HG03025 (cell line): ENCODE results near the gene DPYSL5.
"Not testable (repeated sequence)": the region's sequence is repeated elsewhere in the genome, so short reads cannot be mapped to it uniquely, and the experiment has no call there.

Experiments used
- ATAC-seq: cut with Tn5 transposase; IDR thresholded peaks from one replicate; pipeline ENCODE4 v1.9.1; 2021; ENCODE audit warnings: mild to moderate bottlenecking, moderate library complexity; ENCODE audit not compliant: unreplicated experiment, low FRiP score

Gene DPYSL5, protein sequence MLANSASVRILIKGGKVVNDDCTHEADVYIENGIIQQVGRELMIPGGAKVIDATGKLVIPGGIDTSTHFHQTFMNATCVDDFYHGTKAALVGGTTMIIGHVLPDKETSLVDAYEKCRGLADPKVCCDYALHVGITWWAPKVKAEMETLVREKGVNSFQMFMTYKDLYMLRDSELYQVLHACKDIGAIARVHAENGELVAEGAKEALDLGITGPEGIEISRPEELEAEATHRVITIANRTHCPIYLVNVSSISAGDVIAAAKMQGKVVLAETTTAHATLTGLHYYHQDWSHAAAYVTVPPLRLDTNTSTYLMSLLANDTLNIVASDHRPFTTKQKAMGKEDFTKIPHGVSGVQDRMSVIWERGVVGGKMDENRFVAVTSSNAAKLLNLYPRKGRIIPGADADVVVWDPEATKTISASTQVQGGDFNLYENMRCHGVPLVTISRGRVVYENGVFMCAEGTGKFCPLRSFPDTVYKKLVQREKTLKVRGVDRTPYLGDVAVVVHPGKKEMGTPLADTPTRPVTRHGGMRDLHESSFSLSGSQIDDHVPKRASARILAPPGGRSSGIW

DNA sequence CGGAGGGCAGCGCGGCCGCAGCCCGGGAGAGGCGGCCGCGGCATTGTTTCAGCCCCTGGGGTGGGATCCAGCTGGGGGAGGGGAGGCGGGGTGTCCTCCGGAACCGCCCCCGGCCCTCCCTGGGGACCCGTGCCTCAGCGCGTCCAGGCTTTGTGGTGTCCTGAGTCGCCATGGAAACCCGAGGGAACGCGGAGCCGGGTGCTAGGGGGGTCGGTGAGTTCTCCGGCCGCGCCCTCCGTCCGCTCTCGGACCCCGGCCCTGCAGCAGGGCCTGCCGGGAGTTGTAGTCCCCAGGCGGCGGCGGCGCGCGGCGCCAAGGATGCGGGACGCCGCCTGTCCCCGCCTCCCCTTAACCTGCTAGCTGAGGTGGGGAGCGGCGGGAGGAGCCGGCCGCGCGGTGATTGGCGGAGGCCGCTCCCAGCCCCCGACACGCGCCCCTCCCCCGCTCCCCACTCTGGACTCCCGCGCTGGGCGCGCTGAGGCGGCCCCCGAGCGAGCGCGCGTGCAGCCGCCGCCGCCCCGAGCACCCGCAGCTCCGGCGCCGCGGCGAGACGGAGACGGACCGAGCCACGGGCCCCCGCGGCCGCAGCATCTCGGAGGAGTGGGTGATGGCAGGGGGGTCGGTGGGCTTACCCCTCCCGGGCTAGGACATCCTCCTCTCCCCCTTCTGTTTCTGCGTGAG lies at the start of gene DPYSL5:
Gene DPYSL5, plus strand, starts transcription at position 478 of the 681 bp plus-strand sequence. CDS start 50,368 bp downstream, outside the sequence.
- no peak for ATAC-seq

DNA sequence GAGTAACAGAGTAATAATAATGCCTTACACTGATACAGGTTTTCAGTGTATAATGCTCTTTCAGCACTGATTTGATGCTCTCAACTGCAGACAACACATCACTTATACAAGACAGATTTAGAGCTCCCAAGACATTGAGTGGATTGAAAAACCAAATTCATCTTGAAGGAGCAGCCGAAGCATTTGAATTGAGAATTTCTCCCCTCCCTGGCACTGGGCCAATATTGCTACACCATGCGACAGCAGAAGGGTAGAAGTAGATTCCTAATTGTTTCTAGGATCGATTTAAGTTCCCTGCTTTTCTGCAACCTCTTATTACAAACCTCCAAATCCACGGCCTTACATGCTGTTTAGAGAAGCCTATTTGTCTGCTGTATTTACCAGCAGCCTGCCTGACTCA lies 46.6 kb upstream of the DPYSL5 start:
- no peak for ATAC-seq

DNA sequence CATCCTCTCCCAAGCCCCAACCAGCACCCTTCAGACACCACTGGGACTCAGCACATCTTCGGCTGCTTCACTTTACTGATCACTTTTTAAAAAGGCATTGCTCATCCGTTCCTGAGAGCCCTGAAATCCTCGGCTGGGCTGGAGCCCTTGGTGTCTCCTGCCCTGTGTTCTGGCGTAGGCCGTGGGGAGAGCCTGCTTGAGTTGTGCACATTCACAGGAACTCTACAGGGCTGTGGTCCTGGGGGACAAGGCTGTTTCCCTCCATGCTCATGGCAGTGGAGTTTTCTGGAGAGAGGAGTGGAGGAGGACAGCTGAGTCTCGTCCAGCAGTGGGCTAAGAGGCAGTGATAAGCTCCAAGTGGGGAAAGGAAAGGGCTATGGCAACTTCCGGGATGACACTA lies 46.1 kb upstream of the DPYSL5 start:
- ATAC-seq, result no peak

DNA sequence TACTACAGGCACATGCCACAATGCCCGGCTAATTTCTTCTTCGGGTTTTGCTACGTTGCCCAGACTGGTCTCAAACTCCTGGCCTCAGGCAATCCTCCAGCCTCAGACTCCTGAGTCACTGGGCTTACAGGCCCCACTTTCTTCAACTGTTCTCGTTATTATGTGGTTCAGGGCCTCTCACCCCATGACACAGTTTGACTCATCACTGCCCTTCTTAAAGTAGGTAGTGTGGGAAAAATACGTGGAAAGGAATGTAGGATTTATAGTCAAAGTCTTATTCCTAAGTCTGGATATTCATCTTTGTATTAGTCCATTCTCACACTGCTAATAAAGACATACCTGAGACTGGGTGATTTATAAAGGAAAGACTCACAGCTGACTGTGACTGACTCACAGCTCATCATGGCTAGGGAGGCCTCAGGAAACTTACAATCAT lies 42.7 kb upstream of the DPYSL5 start:
- no peak for ATAC-seq

DNA sequence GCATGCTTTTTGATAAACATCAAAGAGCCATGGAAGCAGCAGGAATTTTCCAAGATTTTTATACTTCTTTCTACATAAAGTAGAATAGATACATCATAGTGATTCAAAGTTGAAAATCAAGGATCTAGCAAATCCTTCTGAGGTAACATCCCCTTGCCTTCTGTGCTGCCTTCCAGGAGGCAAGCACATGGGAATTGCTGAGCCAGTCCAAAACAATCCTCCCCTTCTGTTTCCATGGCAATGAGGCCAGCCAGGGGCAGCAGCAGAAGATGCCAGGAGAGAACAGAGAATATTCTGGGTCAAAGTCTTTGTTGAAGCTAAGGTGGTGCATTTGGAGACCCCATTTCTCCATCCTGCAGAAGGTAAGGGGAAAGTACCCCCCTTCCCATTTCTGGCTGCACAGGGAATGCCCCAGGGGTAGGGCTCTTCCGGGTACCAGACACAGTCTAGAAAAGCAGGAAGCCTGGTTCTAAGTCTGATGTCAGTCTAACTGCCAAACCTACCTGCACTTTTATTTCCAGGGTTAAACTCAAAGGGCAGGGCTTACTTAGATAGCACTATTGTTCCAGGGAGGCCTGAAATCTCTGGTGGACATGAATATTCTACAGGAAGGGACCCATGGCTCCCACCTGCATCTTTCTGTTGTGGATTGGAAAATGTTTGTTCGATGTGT lies 40.0 kb upstream of the DPYSL5 start:
- ATAC-seq, result no peak

DNA sequence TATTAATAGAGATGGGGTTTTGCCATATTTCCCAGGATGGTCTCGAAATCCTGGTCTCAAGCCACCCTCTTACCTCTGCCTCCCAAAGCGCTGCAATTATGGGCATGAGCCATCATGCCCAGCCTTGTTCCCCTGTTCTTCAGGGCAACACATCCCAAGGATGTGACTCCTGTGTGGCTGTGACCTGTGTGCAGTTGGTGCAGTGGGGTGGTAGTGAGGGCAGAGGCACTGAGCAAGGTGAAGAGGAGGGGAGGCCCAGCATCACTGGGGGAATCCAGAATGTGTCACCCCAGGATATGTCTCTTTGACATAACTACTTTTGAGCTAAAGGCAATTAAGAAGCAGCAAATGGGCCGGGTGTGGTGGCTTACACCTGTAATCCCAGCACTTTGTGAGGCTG lies 38.7 kb upstream of the DPYSL5 start:
- no peak for ATAC-seq

DNA sequence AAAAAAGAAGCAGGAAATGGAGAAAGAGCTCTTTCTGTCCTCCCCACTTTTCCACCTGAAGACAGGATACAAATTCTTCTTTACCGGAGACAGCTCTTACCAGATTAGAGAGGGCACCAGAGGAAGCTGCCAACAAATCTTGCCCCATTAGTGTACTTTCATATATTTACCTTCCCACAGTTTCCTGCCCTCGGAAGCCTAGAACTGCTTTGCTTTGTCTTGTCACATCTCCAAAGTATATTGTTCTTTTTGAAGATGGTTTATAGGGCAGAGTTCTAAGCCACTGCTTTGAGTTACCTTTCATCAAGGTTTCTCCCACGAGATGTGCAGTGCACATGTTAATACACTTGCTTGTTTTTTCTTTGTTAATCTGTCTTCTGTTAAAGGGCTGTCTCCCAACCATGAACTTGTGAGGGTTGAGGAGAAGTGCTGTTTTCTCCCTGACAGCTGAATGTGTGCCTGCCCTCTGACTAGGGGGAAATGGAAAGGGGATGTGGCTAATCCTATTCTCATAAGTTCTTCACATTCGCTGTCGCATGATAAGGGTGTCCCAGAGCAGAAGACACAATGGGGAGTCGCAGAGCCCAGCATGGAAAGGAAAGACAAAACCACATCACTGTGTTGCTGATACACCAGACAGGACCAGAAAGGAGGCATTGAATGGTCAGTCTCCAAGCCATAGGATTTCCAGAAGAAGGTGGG lies 37.9 kb upstream of the DPYSL5 start:
- no peak for ATAC-seq

DNA sequence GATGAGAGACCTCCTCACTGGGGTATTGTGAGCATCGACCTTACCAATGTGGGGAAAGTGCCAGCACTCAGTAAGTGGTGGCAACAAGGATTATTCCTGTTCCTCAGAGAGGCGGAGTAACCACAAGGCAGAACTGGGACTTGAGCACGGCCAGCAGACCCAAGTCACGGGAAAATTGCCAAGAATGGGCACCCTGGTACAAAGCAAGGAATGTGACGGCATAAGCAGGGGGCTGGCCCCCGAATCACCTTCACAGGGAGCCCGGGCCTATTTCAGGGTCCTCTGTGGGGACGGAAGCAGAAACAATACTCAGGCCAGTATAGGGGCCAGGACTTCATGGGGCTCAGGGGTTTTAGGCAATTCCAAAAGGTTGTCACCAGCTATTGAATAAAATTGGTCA lies 36.7 kb upstream of the DPYSL5 start:
- no peak for ATAC-seq

DNA sequence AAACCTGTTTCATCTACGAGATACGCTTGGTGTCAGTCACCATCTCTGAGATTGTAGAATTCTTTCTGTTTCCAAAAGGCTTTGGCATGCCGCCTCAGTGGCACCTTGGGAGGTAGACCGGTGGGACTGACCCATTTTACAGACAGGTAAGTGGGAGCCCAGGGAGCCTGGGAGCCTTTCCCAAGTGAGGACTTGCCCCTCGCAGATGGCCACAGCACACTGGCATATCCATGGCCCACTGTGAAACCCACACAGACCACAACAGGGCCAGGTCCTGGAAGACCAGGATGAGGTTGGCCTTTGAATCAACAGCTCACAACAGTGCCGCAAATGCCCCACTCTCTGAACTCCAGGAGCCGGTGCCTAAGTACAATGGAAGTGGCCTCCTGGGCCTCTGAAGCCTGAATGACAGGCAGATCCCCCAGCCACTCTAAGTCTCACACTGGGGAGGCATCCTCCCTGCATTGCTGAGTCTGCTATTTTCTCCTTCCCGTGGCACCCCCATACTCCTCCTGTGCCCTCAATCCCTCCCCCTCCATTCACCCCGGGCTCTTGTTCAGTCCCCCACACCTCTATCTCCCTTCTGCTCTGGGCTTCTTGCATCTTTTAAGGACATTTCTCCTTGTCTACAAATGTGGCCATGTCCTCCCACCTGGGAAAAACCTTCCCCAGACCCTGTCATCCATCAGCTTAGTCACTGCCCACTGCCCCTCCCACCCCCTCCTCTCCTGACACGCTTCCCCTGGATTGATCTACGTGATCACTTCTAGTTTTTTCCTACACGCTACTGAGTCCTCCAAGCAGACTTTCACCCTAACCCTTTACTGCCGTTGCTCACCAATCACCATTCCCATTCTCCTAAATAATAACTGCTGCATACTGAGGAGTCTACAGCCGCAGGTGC lies 35.9 kb upstream of the DPYSL5 start:
- ATAC-seq, result no peak

DNA sequence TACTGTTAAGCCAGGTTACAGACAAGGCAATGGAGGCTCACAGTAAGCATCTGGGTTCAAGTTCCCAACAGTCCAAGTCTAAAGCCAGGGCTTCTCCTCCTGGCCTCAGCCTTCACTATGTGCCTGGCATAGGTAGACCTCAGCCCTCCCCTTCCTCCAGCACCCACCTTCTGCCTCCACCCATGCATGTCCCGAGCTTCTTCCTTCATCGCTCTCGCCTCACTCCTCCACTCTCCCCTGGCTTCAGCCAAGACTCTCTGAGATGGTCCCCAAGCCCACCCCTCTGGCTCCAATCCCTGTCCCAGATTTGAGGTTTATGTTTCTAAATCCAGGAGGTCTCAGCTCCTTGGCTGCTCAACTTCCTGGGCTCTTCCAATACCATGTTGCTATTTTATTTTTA lies 35.2 kb upstream of the DPYSL5 start:
- ATAC-seq, result no peak

DNA sequence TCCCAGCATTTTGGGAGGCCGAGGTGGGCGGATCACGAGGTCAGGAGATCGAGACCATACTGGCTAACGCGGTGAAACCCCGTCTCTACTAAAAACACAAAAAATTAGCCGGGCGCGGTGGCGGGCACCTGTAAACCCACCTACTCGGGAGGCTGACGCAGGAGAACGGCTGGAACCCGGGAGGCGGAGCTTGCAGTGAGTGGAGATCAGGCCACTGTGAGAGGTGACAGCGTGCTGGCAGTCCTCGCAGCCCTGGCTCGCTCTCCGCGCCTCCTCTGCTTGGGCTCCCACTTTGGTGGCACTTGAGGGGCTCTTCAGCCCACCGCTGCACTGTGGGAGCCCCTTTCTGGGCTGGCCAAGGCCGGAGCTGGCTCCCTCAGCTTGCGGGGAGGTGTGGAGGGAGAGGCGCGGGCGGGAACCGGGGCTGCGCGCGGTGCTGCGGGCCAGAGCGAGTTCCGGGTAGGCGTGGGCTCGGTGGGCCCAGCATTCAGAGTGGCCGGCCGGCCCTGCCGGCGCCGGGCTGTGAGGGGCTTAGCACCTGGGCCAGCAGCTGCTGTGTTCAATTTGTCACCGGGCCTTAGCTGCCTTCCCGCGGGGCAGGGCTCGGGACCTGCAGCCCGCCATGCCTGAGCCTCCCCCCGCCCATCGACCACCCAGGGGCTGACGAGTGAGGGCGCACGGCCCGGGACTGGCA lies 33.7 kb upstream of the DPYSL5 start:
- ATAC-seq, result not testable (repeated sequence)

DNA sequence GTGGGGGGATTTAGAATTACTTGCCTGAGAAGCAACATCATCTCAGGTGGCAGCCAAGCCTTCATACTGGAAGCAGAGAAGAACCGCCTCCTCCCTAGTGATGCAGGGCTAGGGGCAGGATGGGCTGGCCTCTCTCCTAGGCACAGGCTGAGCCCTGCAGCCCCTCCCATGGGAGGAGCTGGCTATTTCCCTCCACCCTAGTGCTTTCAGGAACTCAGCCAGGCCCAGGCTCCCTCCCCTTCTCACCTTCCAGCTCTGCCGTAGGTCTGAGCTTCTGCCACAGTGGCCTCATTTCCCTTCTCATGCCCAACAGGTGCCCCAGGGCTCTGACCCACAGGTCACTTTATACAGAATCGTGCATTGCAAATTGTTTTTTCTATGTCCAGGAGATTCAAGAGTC lies 31.0 kb upstream of the DPYSL5 start:
- no peak for ATAC-seq

DNA sequence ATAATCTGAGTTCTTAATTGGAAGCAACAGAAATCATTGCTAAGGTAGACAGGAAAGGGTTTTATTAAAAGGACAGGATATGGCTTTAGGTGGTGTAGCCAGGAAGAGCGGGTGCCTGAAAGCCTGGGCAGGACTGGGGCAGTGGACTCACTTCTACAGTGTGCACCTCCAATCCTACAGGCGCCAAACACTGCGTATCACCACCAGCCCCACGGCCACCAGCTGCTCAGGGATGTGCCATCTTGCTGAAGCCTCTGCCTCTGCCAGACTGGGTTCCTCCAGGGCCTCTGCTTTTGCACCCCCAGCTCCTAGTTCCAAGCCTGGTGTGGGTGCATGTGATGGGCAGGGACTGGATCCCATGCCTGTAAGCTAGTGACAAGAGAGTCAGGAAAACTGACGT lies 29.7 kb upstream of the DPYSL5 start:
- ATAC-seq, result no peak

DNA sequence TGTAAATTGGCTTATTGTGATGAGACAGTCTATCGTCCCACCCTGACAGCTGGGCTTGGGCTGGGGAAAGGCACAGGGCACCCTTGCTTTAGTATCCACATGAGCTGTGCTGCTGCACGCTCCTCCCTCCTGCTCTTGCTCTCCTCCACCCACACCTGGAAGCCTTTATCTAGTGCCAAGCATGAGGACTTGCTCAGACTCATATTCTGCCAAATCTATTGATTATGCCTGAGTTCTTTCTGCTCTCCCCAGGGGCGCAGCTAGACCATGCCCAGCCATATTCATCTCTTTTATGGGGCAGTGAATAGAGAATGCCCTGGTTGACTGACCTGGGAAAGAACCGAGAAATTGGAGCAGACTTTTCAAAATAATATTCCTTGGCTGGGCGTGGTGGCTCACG lies 29.0 kb upstream of the DPYSL5 start:
- ATAC-seq, result no peak

DNA sequence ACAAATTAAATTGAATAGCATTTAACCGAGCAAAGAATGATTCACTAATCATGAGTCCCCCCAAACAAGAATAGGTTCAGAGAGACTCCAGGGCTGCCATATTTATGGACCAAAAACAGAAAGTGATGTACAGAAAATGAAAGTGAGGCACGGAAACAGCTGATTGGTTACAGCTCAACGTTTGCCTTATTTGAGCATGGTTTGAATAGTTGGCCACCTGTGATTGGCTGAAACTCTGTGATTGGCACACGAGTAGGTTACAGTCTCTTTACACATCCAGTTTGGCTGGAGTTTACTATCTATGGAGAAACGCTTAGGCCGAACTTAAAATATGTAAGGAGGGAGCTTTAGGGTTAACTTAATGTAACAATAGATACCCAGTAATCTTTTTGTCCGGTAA lies 27.0 kb upstream of the DPYSL5 start:
- no peak for ATAC-seq

DNA sequence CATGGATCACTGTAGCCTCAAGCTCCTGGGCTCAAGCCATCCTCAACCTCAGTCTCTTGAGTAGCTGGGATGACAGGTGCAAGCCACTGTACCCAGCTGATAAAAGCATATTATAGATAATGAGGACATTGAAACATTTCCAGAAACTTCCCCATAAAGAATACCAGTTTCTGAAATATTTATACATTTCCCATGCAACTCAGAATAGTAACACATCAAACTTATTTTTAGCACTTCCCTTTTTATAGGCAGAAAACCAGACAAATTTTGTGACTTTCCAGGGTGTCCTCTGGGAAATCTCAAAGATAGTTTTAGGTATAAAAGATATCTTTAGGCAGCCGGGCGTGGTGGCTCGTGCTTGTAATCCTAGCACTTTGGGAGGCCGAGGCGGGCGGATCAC lies 25.1 kb upstream of the DPYSL5 start:
- no peak for ATAC-seq

DNA sequence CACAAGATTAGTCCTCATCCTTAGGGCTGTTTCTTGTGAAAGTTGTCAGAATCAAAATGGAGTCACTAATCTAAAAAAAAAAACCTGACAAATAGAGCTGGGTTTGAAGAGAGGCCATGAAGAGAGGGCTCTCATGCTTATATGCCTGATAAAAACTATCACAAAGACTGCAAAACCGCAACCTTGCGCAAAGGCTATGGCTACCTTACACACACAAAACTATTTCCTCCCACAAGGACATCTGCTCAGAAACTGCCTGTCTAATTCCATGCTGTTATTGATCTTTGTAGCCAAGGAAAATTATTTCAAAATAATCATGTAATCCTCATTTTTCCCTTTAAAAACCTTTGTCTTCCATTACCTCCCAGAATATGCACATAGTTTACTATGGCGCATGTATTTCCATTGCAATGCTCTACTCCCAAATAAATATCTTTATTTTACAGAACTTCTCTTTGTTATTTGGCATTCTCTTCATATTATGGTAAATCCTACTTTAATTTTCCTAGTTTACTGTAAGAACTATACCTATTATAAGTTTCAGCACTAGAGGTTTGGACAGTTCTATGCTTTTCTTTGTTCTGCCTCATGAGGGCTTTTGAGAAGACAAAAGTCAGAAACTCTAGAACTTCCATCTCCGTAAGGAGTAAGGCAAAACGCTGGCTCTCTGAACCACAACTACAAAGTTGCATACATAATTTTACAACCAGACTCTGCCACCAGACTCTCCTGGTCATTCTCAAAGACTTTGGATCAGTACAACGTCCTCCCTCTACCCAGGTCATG lies 9.6 kb upstream of the DPYSL5 start:
- ATAC-seq, result no peak

DNA sequence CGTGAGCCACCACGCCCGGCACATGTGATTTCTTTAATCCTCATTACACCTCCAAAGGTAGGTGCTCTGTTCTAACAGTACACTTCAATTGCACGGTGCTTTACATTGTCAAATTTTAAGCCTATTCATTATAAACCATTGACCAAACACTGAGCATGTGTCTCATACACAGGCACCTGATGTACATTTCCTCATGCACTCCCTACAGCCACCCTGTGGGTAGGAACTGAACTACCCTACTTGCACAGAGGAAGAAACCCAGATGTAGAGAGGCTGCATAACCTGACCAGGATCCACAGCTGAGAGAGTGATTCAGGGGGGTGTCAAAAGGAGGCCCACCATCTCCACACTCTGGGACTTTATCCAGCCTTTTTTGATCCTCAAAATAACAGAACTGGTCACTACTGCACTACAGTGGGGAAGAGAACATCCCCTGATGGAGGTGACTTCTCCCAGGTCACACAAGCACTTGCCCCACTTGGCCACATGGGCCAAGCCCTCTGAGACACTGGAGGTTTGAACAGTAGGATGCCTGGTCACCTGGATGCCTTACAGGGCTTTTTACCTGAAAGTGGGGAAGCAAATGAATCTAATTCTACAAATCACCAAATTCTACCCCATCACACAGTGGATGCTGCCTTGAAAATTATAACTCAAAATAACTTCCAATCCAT lies 6.9 kb upstream of the DPYSL5 start:
- no peak for ATAC-seq
